Measurements from ENCODE around the gene TMEM258.

DNA sequence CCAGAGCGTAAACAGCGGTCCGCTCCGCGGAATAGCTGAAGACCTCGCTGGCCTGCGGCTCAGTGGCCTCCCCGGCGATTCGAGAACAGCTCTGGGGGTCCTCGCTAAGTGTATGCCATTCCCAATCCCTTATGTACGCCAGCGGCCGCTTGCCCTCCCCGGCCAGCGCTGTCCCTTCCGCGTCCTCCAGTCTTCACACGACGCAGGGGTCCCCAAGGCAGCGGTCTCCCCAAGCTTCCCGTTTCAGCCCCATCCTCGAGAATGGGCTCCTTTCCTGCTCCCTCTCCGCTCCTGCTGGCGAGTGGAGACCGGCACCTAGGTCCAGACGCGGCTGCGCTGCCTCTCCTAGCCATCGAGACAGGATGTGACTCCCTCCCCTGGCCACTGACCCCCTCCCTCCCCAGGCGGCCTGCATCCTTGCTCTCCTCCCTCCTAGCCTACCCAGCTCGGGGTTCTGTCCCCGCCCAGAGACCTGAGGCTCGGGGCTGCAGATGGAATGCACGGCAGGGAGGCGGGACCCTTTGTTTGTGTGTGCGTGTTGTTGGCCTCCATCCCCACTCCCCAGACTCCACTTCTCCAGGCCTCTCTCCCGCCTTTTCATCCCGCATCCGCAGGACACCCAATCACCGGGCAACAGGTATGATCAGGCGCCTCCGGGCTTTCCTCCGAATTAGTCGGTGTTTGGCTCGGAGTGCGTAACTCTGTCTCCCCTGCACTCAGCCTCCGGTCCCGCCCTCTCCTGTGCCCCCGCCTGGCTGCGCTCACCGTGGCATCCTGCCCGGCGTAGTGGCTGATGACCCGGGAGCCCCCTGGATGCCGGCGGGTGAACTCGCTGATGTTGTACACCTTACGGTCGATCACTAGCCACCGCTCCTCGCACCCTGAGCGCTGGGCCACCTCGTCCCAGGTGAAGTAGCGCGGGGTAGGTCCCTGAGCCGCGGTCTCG is 23.7 kb upstream of the TMEM258 start:
- TF ChIP-seq POLR2A (IDR thresholded peaks at IDR 0.05) (no peak), POLR2AphosphoS5 (IDR thresholded peaks at IDR 0.05; ENCODE audit: insufficient read depth in 1 of 2, low read depth in 1 of 2) (no peak)
- TF ChIP-seq, protein P1, sequence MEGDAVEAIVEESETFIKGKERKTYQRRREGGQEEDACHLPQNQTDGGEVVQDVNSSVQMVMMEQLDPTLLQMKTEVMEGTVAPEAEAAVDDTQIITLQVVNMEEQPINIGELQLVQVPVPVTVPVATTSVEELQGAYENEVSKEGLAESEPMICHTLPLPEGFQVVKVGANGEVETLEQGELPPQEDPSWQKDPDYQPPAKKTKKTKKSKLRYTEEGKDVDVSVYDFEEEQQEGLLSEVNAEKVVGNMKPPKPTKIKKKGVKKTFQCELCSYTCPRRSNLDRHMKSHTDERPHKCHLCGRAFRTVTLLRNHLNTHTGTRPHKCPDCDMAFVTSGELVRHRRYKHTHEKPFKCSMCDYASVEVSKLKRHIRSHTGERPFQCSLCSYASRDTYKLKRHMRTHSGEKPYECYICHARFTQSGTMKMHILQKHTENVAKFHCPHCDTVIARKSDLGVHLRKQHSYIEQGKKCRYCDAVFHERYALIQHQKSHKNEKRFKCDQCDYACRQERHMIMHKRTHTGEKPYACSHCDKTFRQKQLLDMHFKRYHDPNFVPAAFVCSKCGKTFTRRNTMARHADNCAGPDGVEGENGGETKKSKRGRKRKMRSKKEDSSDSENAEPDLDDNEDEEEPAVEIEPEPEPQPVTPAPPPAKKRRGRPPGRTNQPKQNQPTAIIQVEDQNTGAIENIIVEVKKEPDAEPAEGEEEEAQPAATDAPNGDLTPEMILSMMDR (IDR thresholded peaks at IDR 0.05): no peak
